ENCODE data around the gene FLOT2.
A peak's percentile ranks its signal among the peaks of the same experiment; 100 is the strongest.
"Not testable (repeated sequence)": the region's sequence is repeated elsewhere in the genome, so short reads cannot be mapped to it uniquely, and the experiment has no call there.

The FLOT2 gene

GRCh38 chr17:28896884-28897768, at the start of gene FLOT2:
FLOT2 (minus strand) TSS chr17:28897733; CDS start chr17:28897574, 159 bp downstream.
- peak; percentile 78 for DNase-seq

DNA sequence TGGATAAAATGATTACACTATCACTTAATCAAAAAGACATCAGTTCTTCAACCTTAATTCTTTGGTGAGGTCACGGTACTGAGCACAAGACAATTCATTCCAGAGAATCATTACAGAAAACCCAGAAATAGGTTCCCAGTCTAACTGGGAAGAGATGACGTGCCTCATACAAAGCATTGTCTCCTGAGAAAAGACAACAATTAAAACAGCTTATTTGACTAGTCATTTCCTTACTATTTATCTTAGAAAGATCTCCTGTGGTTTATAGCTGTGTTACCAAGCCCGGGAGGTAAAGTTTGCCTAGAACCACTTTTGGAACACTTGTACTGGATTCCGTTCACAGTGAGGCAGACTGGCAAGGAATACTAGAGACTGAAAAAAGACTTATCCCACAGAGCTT, 48.7 kb upstream of the FLOT2 start:
- no peak for DNase-seq

GRCh38 chr17:28944862-28945741, 47.6 kb upstream of the FLOT2 start:
- no peak for DNase-seq

- DNase-seq = no peak
Measured at GRCh38 chr17:28944343-28944742, 46.8 kb upstream of the FLOT2 start.

DNA sequence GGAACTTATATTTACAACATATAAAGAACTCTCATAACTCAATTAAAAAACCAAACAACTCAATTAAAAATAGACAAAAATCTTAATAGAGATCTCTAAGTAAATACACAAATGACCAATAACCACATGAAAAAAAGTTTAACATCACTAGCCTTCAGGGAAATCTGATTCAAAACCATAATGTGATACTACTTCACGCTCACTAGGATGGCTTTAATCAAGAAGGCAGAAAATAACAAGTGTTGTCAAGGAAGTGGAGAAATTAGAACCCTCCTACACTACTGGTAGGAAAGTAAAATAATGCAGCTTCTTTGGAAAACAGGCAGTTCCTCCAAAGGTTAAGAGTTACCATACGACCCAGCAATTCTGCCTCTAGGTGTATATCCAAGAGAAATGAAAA, 45.4 kb upstream of the FLOT2 start:
- DNase-seq = no peak

- no peak for DNase-seq
Measured at GRCh38 chr17:28941251-28941650, 43.7 kb upstream of the FLOT2 start.

GRCh38 chr17:28940675-28941074, 43.1 kb upstream of the FLOT2 start:
- DNase-seq = no peak

DNA sequence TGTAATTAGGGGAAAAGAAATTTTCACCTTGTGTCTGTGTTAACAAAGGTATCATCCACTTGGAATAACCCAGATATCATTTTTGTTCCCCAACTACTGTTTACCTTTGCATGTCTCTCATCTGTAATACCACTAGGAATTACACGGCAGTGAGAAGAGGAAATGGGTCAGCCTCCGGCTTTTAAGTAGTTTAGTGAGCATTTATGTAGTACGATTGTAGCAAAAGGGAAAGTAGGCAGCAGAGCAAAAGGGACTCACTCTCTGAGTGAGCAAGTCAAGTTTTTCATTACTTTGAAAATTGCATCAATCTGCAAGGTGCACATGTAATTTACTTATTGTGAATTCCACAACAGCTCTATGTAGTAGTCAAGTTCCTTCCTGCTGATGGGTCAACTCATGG, 42.6 kb upstream of the FLOT2 start:
- peak; percentile 24 for DNase-seq

DNA sequence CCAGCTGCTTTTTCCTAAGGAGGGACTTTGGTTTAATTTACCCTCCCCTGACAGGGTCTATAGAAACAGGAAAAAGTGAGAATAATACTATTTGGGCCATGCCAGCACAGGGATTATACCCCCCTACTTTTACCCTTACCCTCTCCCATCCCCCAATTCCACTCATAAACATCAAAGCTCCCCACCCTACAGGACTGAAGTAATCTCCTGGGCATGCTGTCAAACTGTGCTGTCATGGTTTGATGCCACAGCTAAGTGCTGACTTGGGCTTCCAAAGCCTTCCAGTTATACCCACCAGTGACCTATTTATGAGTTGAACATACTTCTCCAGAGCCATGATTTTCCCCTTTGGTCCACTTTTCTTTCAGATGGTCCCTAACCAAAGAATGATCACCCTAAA, 41.0 kb upstream of the FLOT2 start:
- DNase-seq = no peak

DNA sequence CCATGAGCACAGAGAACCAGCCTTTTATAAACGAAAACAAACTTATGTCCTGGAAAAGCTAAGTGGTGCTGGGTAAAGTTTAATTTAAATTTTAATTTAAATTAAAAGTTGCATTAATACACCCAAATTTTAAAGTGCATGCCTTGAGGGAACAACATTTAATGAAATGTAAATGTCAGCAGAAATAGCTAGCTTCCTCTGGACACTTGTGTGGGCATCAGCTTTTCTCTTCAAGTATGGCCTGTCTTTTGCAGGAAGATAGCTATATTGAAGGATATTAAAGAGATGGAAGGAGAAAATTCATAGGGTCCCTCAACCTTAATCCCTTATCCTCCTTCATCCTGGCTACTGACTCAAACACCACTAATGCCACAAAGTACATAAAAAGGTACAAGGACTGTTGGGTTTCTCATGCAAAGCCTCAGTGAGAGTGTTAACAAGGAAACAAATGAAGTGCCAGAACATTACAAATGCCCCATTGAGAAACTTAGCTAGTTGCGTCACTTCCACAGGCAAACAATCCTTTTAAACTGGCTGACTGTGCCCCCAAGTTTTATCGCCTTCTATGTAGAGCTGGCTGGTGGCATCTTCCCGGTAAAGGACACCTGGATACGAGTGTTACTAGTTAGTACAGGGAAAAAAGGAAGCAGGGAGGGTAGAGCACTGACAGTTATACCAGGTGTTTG, 39.7 kb upstream of the FLOT2 start:
- no peak for DNase-seq

DNA sequence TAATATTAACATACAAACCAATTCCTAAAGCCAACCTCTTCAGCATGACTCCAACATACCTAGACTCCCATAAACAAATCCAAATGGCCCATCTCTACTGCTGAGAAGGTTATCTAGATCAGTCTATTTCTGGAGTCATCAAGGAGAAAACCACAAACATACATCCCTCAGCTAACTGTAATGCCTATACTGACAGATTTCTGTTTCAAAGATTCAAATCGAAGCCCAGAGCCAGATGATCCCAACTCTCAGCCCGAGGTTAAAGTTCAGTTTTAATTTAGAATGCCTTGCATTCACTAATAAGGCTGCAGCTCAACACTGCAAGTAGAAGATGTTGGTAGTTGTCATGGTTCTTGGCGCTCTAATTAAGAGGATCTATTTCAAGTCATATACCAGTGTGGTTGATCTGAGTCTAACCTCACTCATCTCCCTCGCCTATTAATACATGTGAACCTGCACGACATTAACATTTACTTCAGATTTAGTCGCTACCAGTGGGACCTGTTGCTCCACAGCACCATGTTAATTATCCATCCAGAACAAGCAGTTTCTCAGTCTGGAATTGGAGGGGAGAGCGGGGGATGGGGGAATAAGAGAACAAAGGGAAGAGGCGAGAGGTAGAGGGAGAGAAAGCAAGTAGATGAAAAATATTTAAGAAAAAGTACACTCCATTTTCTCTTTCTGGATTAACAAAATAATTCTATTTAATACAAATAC, 38.4 kb upstream of the FLOT2 start:
- DNase-seq = no peak

- not testable (repeated sequence) for DNase-seq
Measured at GRCh38 chr17:28934508-28934907, 37.0 kb upstream of the FLOT2 start.

DNA sequence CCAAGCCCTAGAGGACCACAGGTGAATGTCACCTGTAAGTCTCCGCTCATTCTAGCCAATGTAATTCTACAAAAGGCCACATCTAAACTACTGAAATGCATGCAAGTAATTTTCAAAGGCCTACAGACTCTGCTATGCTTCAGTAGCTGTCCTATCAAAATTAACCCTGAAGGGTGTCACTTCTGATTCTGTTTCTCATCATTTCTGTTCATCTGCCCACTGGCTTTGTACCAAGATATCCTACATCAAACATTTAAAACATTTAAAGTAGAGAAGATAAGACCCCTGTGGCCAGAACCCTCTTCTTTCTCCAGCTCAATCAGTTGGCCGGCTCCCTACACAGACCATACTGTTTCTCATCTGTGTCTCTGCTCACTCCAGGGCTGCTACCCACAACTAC, 32.3 kb upstream of the FLOT2 start:
- DNase-seq = no peak

DNA sequence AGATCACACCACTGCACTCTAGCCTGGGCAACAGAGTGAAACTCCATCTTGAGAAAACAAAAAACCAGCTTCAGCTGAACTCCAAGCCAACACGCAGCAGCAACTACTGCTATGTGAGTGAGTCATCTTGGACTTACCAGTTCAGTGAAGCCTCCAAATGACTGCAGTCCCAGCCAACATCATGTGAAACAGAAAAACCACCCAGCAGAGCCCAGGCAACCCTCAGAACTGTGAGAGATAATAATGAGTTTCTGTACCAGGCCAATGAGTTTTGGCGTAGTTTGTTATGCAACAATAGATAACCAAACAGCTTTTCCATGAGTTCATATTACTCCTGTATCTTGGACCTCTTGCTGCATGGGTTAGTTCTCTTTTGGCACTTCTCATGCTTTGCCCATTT, 30.5 kb upstream of the FLOT2 start:
- DNase-seq = peak; percentile 49

DNA sequence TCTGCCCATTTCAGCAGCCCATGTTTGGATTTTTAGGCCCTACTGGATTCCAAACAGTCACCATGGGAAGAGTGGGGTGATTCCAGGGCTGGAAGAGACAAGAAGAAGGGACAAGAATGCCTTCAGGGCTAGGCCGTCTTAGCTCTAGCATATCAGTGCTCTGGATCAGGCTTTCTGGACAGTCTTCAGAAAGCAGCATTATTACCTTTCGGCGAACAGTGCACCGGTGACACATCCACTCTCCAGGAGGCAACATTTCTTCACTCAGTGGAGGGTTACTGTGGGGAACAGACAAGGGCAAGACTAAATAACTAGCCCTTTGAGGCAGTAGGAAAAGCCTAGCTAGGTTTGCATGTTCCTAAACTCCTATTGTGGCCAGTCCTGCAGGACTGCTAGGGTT, 29.3 kb upstream of the FLOT2 start:
- DNase-seq = no peak

GRCh38 chr17:28926366-28926765, 28.8 kb upstream of the FLOT2 start:
- no peak for DNase-seq

DNA sequence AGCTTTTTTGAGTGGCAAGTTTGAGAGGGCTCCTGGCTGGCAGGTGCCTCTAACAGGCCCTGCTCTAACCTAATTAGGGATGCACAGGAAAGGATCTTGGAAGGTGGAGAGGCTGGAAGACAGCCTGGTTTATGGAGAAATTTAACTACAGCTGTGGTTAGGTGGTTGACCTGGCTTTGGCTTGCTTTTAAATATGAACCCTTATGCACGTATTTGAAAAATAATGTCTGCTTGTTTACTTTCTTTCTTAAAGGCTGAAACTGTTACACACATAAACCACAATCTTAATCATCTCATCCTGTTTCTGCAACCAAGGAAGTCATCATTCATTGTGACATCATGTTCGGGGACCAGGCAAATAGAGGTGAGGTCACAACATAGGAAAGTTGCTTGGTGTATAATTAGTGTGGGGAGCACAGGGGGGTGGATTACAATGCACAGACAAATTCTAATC, 28.4 kb upstream of the FLOT2 start:
- peak; percentile 58 for DNase-seq

DNA sequence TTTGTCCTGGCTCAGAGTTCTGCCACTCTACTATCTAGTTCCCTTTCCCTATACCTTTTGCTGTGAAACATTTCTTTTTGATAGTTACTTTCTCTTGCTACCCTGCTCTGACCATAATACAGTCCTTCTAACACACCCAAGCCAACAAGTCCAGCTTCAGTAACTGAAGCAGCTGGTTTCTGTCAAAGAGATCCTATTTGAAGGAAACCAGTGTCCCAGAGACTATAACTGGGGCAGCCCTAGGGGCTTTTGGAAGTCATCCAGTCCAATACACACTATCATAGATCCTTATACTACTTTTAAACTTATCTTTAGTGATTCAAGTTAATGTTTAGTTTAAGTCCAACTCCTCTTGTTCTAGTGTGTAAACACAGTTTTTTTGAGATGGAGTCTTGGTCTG, 22.7 kb upstream of the FLOT2 start:
- no peak for DNase-seq

GRCh38 chr17:28918295-28918694, 20.8 kb upstream of the FLOT2 start:
- no peak for DNase-seq

GRCh38 chr17:28917465-28917864, 19.9 kb upstream of the FLOT2 start:
- no peak for DNase-seq

- DNase-seq = no peak
Measured at GRCh38 chr17:28917029-28917428, 19.5 kb upstream of the FLOT2 start.

DNA sequence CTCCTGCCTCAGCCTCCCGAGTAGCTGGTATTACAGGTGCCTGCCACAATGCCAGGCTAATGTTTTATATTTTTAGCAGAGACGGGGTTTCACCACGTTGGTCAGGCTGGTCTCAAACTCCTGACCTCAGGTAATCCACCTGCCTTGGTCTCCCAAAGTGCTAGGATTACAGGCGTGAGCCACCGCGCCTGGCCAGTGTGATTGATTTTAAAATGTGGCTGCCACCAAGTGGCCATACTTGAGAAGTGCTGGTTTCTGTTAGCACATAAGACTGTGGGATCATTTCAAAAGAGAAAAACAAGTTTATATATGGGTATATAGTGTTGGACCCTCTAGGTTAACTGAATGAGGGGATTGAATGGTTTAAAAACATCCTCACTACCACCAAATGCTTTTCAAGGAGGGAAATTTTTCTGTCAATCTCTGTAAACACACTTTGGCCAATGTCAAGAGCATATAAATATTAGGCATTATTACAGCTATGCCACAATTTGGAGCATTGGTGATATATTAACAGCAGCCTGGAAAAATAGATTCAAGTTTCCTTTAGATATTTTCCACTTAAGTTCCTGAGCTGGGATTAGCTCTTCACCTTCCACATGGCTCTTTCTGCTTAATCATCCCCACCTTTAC, 18.9 kb upstream of the FLOT2 start:
- DNase-seq = peak; percentile 64

All from CD4-positive, alpha-beta T cell treated with Interleukin-6 for 4 hours (primary cell).